Activated T-helper 17 cell treated with anti-CD3 and anti-CD28 coated beads, Interleukin-2, amount 50 U/mL, for 72 hours (primary cell): ENCODE data around the gene PUM1. TPM values are rescaled to one million over a fixed set of nuclear protein-coding genes. Genes with fewer than 3 reads are reported as not detected.
A peak's percentile ranks its signal among the peaks of the same experiment; 100 is the strongest.
"Not testable (repeated sequence)": the region's sequence is repeated elsewhere in the genome, so short reads cannot be mapped to it uniquely, and the experiment has no call there.

Source experiments
- ATAC-seq: fragments of 150-1000 bp; cut with Tn5 transposase; replicated peaks from 2 replicates; pipeline ENCODE4 v1.10.0; 2021; ENCODE audit warnings: mild to moderate bottlenecking, moderate library complexity
- H3K27ac Mint-ChIP-seq: one replicate; pipeline ENCODE4 v1.8.0; 2022; ENCODE audit warnings: mixed read lengths
- H3K27me3 Mint-ChIP-seq: one replicate; pipeline ENCODE4 v1.8.0; 2022; ENCODE audit warnings: mixed read lengths
- H3K36me3 Mint-ChIP-seq: one replicate; pipeline ENCODE4 v1.8.0; 2022; ENCODE audit warnings: low read depth, mild to moderate bottlenecking, mixed read lengths
- H3K4me1 Mint-ChIP-seq: one replicate; pipeline ENCODE4 v1.8.0; 2022; ENCODE audit warnings: mixed read lengths
- H3K4me3 Mint-ChIP-seq: one replicate; pipeline ENCODE4 v1.8.0; 2022; ENCODE audit warnings: mild to moderate bottlenecking, mixed read lengths
- H3K9me3 Mint-ChIP-seq: one replicate; pipeline ENCODE4 v1.8.0; 2022; ENCODE audit warnings: mixed read lengths
- total RNA-seq, 2 donors: library from RNA; stranded (reverse); gene quantifications; one replicate each; pipeline ENCODE4 v1.2.3, GENCODE V29; 2022

Gene PUM1
- total RNA-seq, 2 donors from 2014 or later: 109 to 114 TPM

DNA sequence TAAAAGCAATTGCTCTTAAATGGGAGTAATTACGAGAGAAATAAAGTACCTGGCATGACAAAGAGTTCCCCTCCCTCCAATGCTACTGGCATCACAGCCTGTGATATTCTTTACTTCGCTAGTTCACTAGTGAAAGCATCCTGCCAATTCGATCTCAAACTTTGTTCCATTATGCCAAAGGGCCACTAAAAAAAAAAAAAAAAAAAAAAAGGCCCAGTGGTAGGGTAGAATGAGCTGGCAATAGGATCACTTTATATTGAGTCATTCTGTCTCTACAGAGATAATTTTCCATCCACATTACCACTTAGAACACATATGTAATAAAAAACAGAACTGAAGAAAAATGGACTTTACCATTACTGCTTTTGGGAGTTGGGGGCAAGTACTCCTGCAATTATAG lies 11.2 kb downstream of the PUM1 start:
- H3K27ac Mint-ChIP-seq: peak overlapping the region; percentile 89
- H3K36me3 Mint-ChIP-seq: peaks cover 94% of the 10 kb centered on the region
- H3K27me3 Mint-ChIP-seq: no peaks in the 10 kb centered on the region
- H3K4me1 Mint-ChIP-seq: peaks cover 39% of the 10 kb centered on the region
- no peaks in the 10 kb centered on the region for H3K9me3 Mint-ChIP-seq
- ATAC-seq: peak; percentile 94
- H3K4me3 Mint-ChIP-seq: peak overlapping the region; percentile 60

- Mint-ChIP-seq H3K36me3 (peaks cover 91% of the 10 kb centered on the region), H3K4me1 (peaks cover 28% of the 10 kb centered on the region)
- H3K27ac Mint-ChIP-seq, H3K9me3 Mint-ChIP-seq, ATAC-seq, H3K4me3 Mint-ChIP-seq, H3K27me3 Mint-ChIP-seq: not testable (repeated sequence)
These were observed 12.9 kb downstream of the PUM1 start for GRCh38 chr1:31052613-31053012.

GRCh38 chr1:31051611-31052010 lies 13.9 kb downstream of the PUM1 start:
- H3K4me3 Mint-ChIP-seq: no peak overlapping the region
- H3K36me3 Mint-ChIP-seq: peaks cover 91% of the 10 kb centered on the region
- no peak overlapping the region for H3K27ac Mint-ChIP-seq
- ATAC-seq: no peak
- H3K9me3 Mint-ChIP-seq: no peaks in the 10 kb centered on the region
- peaks cover 34% of the 10 kb centered on the region for H3K4me1 Mint-ChIP-seq
- no peaks in the 10 kb centered on the region for H3K27me3 Mint-ChIP-seq

DNA sequence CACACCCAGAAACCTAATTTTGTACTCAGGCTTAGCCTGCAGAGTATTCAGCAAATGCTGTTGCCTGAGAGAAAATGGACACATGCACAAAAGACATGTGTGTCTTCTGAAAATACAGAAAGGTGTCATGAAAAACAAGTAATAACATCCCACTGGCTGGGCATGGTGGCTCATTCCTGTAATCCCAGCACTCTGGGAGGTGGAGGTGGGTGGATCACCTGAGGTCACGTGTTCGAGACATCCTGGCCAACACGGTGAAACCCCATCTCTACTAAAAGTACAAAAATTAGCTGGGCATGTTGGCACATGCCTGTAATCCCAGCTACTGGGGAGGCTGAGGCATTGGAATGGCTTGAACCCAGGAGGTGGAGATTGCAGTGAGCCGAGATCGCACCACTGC lies 18.0 kb downstream of the PUM1 start:
- H3K9me3 Mint-ChIP-seq, H3K27me3 Mint-ChIP-seq: not testable (repeated sequence)
- H3K27ac Mint-ChIP-seq: peak overlapping the region; percentile 46
- ATAC-seq: peak; percentile 43
- peaks cover 18% of the 10 kb centered on the region for H3K4me1 Mint-ChIP-seq
- H3K36me3 Mint-ChIP-seq: peaks cover 91% of the 10 kb centered on the region
- peak overlapping the region; percentile 20 for H3K4me3 Mint-ChIP-seq

- Mint-ChIP-seq H3K36me3 (peaks cover 87% of the 10 kb centered on the region), H3K9me3 (no peaks in the 10 kb centered on the region)
These were observed 21.9 kb downstream of the PUM1 start for GRCh38 chr1:31043631-31044030.

GRCh38 chr1:31042656-31043055 lies 22.9 kb downstream of the PUM1 start:
- no peak overlapping the region for H3K4me3 Mint-ChIP-seq
- no peaks in the 10 kb centered on the region for H3K9me3 Mint-ChIP-seq
- H3K36me3 Mint-ChIP-seq: peaks cover 87% of the 10 kb centered on the region
- no peaks in the 10 kb centered on the region for H3K27me3 Mint-ChIP-seq
- ATAC-seq: no peak
- H3K4me1 Mint-ChIP-seq: peaks cover 31% of the 10 kb centered on the region
- no peak overlapping the region for H3K27ac Mint-ChIP-seq

More at GRCh38 chr1:31043631-31044030, 21.9 kb downstream of the PUM1 start:
- no peak for ATAC-seq
- Mint-ChIP-seq H3K27ac (peak overlapping the region; percentile 66), H3K4me1 (peaks cover 25% of the 10 kb centered on the region), H3K4me3 (no peak overlapping the region), H3K27me3 (no peaks in the 10 kb centered on the region)

DNA sequence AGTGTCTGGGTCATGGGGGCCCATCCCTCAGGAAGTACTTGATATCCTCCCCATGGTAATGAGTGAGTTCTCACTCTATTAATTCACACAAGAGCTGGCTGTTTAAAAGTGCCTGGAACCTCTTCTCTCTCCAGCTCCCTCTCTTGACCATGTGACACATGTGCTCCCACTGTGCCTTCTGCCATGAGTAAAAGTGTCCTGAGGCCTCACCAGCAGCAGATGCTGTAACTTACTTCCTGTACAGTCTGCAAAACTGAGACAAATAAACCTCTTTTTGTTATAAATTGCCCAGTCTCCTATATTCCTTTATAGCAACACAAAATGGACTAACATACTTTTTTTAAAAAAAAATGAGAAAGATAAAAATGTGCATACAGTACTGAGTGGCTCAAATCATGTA lies 24.0 kb downstream of the PUM1 start:
- Mint-ChIP-seq H3K9me3 (no peaks in the 10 kb centered on the region), H3K4me3 (no peak overlapping the region), H3K27ac (no peak overlapping the region), H3K27me3 (no peaks in the 10 kb centered on the region), H3K4me1 (peaks cover 34% of the 10 kb centered on the region), H3K36me3 (peaks cover 87% of the 10 kb centered on the region)
- no peak for ATAC-seq

GRCh38 chr1:31040038-31040437 lies 25.5 kb downstream of the PUM1 start:
- H3K4me1 Mint-ChIP-seq: peaks cover 36% of the 10 kb centered on the region
- H3K36me3 Mint-ChIP-seq: peaks cover 83% of the 10 kb centered on the region
- no peaks in the 10 kb centered on the region for H3K27me3 Mint-ChIP-seq
- H3K9me3 Mint-ChIP-seq: no peaks in the 10 kb centered on the region
- H3K27ac Mint-ChIP-seq: peak overlapping the region; percentile 79
- H3K4me3 Mint-ChIP-seq: no peak overlapping the region
- ATAC-seq: no peak

GRCh38 chr1:31038935-31039334 lies 26.6 kb downstream of the PUM1 start:
- not testable (repeated sequence) for H3K27me3 Mint-ChIP-seq, ATAC-seq, H3K9me3 Mint-ChIP-seq, H3K4me3 Mint-ChIP-seq, H3K27ac Mint-ChIP-seq
- H3K4me1 Mint-ChIP-seq: peaks cover 43% of the 10 kb centered on the region
- peaks cover 83% of the 10 kb centered on the region for H3K36me3 Mint-ChIP-seq

GRCh38 chr1:31038360-31038759 lies 27.2 kb downstream of the PUM1 start:
- H3K4me1 Mint-ChIP-seq: peaks cover 38% of the 10 kb centered on the region
- peak overlapping the region; percentile 1 for H3K4me3 Mint-ChIP-seq
- no peak for ATAC-seq
- H3K9me3 Mint-ChIP-seq: no peaks in the 10 kb centered on the region
- no peaks in the 10 kb centered on the region for H3K27me3 Mint-ChIP-seq
- H3K27ac Mint-ChIP-seq: no peak overlapping the region
- H3K36me3 Mint-ChIP-seq: peaks cover 83% of the 10 kb centered on the region

DNA sequence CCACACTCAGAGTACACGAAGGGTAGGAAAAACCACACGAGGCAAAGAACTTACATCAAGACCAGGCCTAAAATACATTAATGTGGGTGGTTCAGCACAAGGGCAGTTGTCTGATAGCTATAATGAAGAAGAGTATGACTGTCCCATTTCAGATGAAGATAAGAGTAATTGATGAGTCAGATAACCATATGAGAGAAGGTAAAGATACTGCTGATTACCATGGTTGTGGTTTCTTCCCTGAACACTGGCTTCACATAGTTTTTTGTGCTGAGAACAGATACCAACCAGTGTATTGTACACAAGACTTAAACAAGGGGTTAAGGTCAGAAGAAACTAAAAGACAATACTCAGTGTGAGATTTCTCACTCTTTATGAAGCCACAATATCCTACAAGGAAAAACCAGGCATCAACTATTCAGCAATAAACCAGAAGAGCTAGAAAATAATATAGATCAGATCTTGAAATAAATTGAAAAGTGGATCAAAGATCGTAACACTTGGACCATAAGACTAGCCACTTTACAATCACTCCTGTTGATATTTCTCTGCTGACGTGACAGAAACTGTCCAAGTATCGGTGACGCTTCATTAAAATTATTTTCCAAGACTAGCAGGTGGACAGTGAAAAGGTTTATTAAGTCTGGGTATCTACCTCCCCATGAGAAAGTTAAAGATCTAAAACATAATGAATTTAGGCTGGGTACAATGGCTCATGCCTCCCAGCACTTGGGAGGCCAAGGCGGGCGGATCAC lies 28.6 kb downstream of the PUM1 start:
- Mint-ChIP-seq H3K9me3 (no peaks in the 10 kb centered on the region), H3K4me1 (peaks cover 40% of the 10 kb centered on the region), H3K27ac (peak overlapping the region; percentile 72), H3K27me3 (no peaks in the 10 kb centered on the region), H3K4me3 (peak overlapping the region; percentile 62), H3K36me3 (peaks cover 79% of the 10 kb centered on the region)
- ATAC-seq: peak; percentile 97

- no peaks in the 10 kb centered on the region for H3K9me3 Mint-ChIP-seq
- ATAC-seq: no peak
- H3K36me3 Mint-ChIP-seq: peaks cover 81% of the 10 kb centered on the region
- H3K4me1 Mint-ChIP-seq: peaks cover 48% of the 10 kb centered on the region
- H3K4me3 Mint-ChIP-seq: no peak overlapping the region
- H3K27me3 Mint-ChIP-seq: no peaks in the 10 kb centered on the region
- H3K27ac Mint-ChIP-seq: no peak overlapping the region
These were observed 31.9 kb downstream of the PUM1 start for GRCh38 chr1:31033598-31033997.

GRCh38 chr1:31032266-31032665 lies 33.3 kb downstream of the PUM1 start:
- Mint-ChIP-seq H3K9me3 (no peaks in the 10 kb centered on the region), H3K4me3 (no peak overlapping the region), H3K4me1 (peaks cover 52% of the 10 kb centered on the region), H3K27ac (no peak overlapping the region), H3K36me3 (peaks cover 81% of the 10 kb centered on the region), H3K27me3 (no peaks in the 10 kb centered on the region)
- no peak for ATAC-seq

DNA sequence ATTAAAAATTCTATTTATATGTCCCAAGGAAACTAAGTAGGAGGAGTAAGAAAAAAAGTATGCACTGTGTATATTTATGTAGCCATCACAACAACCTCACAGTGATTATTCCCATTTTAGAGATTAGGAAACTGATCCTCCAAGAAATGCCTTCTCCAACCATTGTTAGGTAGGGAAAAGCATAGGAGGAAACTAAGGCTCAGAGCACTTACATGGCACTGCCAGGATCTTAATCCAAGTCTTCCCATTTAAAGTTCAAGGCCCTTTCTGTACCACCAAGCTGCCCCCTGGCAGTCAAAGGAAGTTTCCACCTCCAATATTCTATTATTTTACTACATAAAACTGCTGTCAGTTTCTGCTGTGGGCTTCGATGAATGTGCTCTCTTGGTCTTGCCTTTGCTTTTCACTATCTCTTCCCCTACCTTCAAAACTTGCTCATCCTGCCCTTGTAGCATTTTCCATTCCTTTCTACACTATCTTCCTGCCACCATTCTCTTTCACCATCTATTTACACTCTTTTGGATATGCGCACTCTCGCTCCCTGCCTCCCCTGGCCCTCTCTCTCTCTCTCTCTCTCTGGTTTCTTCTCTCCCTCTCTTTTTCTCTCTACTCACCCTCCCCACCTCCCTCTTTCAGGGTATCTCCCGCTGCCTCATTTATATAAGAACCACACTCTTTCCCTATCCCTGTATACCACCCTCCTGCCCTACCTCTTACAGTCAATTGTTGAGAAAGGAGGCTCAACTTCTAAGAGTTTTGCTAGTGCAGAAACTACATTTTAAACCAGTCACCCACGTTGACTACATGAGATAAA lies 34.0 kb downstream of the PUM1 start:
- Mint-ChIP-seq H3K9me3 (no peaks in the 10 kb centered on the region), H3K27me3 (no peaks in the 10 kb centered on the region), H3K36me3 (peaks cover 81% of the 10 kb centered on the region), H3K4me1 (peaks cover 48% of the 10 kb centered on the region), H3K4me3 (no peak overlapping the region), H3K27ac (no peak overlapping the region)
- no peak for ATAC-seq

DNA sequence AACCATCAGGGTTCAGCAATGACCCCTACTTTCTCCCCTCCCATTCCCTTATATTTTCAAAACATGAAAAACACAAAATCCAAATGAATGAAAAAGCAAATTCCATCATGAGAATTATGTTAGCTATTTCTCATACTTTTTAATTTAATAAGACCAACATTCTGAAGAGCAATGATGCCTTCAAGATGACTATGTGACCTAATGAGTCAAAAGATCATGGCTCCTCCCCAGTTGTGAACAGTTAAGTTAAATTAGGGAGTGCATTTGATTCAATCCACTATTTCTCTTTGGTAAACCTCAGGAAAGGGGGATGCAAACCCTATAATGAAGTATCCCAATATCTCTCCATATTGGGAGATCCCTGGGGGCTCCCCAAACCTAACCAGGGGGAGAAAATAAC lies 36.5 kb downstream of the PUM1 start:
- H3K9me3 Mint-ChIP-seq: no peaks in the 10 kb centered on the region
- peak overlapping the region; percentile 30 for H3K4me3 Mint-ChIP-seq
- H3K4me1 Mint-ChIP-seq: peaks cover 54% of the 10 kb centered on the region
- no peaks in the 10 kb centered on the region for H3K27me3 Mint-ChIP-seq
- H3K36me3 Mint-ChIP-seq: peaks cover 81% of the 10 kb centered on the region
- H3K27ac Mint-ChIP-seq: peak overlapping the region; percentile 58
- no peak for ATAC-seq
